ENCODE results near the gene MAPK4.

Gene MAPK4

DNA sequence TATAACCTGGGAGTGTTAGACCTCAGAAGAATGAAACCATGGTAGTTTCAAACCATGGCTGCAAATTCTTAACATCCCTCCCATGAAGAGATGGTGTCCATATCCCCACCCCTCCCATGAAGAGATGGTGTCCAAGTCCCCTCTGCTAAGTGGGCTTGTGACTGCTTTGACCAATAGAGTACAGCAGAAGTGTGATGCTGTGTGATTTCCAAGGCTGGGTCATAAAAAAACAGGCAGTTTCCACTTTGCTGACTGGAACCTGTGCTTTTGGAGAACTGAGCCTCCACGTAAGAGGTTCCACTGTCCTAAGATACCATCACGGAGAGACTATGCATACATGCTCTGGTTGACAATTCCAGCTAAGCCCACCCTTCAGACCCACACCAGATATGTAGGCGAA lies 194.4 kb downstream of the MAPK4 start:
- TF ChIP-seq, protein P1, sequence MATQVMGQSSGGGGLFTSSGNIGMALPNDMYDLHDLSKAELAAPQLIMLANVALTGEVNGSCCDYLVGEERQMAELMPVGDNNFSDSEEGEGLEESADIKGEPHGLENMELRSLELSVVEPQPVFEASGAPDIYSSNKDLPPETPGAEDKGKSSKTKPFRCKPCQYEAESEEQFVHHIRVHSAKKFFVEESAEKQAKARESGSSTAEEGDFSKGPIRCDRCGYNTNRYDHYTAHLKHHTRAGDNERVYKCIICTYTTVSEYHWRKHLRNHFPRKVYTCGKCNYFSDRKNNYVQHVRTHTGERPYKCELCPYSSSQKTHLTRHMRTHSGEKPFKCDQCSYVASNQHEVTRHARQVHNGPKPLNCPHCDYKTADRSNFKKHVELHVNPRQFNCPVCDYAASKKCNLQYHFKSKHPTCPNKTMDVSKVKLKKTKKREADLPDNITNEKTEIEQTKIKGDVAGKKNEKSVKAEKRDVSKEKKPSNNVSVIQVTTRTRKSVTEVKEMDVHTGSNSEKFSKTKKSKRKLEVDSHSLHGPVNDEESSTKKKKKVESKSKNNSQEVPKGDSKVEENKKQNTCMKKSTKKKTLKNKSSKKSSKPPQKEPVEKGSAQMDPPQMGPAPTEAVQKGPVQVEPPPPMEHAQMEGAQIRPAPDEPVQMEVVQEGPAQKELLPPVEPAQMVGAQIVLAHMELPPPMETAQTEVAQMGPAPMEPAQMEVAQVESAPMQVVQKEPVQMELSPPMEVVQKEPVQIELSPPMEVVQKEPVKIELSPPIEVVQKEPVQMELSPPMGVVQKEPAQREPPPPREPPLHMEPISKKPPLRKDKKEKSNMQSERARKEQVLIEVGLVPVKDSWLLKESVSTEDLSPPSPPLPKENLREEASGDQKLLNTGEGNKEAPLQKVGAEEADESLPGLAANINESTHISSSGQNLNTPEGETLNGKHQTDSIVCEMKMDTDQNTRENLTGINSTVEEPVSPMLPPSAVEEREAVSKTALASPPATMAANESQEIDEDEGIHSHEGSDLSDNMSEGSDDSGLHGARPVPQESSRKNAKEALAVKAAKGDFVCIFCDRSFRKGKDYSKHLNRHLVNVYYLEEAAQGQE (IDR thresholded peaks at IDR 0.05; ENCODE audit: insufficient replicate concordance, low read depth), result no peak
- TF ChIP-seq POLR2AphosphoS5 (IDR thresholded peaks at IDR 0.05; ENCODE audit: low read depth) (no peak), SPI1 (IDR thresholded peaks at IDR 0.05; ENCODE audit: borderline replicate concordance, low read depth) (no peak), GABPA (IDR thresholded peaks at IDR 0.05; ENCODE audit: low read depth) (no peak)
- TF ChIP-seq, protein P2, sequence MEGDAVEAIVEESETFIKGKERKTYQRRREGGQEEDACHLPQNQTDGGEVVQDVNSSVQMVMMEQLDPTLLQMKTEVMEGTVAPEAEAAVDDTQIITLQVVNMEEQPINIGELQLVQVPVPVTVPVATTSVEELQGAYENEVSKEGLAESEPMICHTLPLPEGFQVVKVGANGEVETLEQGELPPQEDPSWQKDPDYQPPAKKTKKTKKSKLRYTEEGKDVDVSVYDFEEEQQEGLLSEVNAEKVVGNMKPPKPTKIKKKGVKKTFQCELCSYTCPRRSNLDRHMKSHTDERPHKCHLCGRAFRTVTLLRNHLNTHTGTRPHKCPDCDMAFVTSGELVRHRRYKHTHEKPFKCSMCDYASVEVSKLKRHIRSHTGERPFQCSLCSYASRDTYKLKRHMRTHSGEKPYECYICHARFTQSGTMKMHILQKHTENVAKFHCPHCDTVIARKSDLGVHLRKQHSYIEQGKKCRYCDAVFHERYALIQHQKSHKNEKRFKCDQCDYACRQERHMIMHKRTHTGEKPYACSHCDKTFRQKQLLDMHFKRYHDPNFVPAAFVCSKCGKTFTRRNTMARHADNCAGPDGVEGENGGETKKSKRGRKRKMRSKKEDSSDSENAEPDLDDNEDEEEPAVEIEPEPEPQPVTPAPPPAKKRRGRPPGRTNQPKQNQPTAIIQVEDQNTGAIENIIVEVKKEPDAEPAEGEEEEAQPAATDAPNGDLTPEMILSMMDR (IDR thresholded peaks at IDR 0.05; ENCODE audit: insufficient read depth, low read length), result no peak
- DNase-seq (ENCODE audit: low read depth in 1 of 2, low spot score in 1 of 2), result no peak
- no peak overlapping the region for H3K27ac ChIP-seq (replicated peaks)
- no peak overlapping the region for H3K4me3 ChIP-seq (replicated peaks; ENCODE audit: insufficient read depth, low read length)
- H3K27me3 ChIP-seq (ENCODE audit: insufficient read depth, poor library complexity, severe bottlenecking), result peaks cover 16% of the 10 kb centered on the region

DNA sequence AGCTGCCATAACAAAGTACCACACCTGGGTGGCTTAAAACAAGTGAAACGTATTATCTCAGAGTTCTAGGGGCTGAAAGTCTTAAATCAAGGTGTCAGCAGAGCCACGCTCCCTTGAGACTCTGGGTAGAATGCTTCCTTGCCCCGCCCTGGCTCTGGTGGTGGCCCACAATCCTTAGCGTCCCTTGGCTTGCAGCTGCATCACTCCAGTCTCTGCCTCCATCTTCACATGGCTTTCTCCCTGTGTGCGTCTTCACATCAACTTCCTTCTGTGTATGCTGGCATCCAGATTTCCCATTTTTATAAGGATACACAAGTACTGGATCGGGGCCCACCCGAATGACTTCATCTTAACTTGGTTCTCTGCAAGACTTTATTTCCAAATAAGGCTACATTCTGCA lies 197.5 kb downstream of the MAPK4 start:
- Histone ChIP-seq H3K4me3 (replicated peaks; ENCODE audit: insufficient read depth, low read length) (no peak overlapping the region), H3K27ac (replicated peaks) (no peak overlapping the region), H3K27me3 (ENCODE audit: insufficient read depth, poor library complexity, severe bottlenecking) (peaks cover 19% of the 10 kb centered on the region)
- TF ChIP-seq, protein P1 (IDR thresholded peaks at IDR 0.05; ENCODE audit: insufficient replicate concordance, low read depth), result no peak
- TF ChIP-seq POLR2AphosphoS5 (IDR thresholded peaks at IDR 0.05; ENCODE audit: low read depth) (no peak), GABPA (IDR thresholded peaks at IDR 0.05; ENCODE audit: low read depth) (no peak), SPI1 (IDR thresholded peaks at IDR 0.05; ENCODE audit: borderline replicate concordance, low read depth) (no peak)
- TF ChIP-seq, protein P2 (IDR thresholded peaks at IDR 0.05; ENCODE audit: insufficient read depth, low read length), result no peak
- no peak for DNase-seq (ENCODE audit: low read depth in 1 of 2, low spot score in 1 of 2)

DNA sequence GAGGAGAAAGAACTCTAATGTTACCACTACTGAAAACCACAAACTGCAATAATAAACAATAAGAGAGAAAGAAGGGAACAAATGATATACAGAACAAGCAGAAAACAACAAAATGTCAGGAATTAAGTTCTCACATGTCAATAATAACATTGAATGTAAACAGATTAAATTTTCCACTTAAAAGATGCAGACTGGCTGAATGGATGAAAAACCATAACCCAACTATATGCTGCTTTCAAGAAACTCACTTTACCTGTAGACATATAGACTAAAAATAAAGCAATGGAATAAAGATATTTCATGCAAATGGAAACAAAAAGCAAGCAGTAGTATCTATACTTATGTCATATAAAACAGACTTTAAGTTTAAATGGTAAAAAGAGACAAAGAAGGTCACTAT lies 209.6 kb downstream of the MAPK4 start:
- Histone ChIP-seq H3K4me3 (replicated peaks; ENCODE audit: insufficient read depth, low read length) (no peak overlapping the region), H3K27ac (replicated peaks) (no peak overlapping the region), H3K27me3 (ENCODE audit: insufficient read depth, poor library complexity, severe bottlenecking) (no peaks in the 10 kb centered on the region)
- DNase-seq (ENCODE audit: low read depth in 1 of 2, low spot score in 1 of 2), result no peak
- no peak for TF ChIP-seq GABPA (IDR thresholded peaks at IDR 0.05; ENCODE audit: low read depth)
- TF ChIP-seq POLR2AphosphoS5 (IDR thresholded peaks at IDR 0.05; ENCODE audit: low read depth), result no peak
- TF ChIP-seq, protein P1 (IDR thresholded peaks at IDR 0.05; ENCODE audit: insufficient replicate concordance, low read depth), result no peak
- TF ChIP-seq SPI1 (IDR thresholded peaks at IDR 0.05; ENCODE audit: borderline replicate concordance, low read depth), result no peak
- TF ChIP-seq, protein P2 (IDR thresholded peaks at IDR 0.05; ENCODE audit: insufficient read depth, low read length), result no peak
